D721Med (cell line): Measurements from ENCODE around the gene ARHGAP27.

Experiments used
- DNase-seq: peaks from one replicate; pipeline ENCODE4 v3.0.0; 2011; ENCODE audit warnings: low spot score; ENCODE audit not compliant: insufficient read length
- FAIRE-seq: peaks from 2 replicates; lab custom pipeline; 2011; peaks lifted over from hg19 to GRCh38; lab: Jason Lieb, UNC
- CTCF ChIP-seq: IDR thresholded peaks from 2 replicates; pipeline ENCODE4 v1.5.1; 2012; ENCODE audit warnings: mild to moderate bottlenecking, control low read depth; ENCODE audit not compliant: insufficient read depth; ENCODE audit errors: missing control alignments

Gene ARHGAP27

DNA sequence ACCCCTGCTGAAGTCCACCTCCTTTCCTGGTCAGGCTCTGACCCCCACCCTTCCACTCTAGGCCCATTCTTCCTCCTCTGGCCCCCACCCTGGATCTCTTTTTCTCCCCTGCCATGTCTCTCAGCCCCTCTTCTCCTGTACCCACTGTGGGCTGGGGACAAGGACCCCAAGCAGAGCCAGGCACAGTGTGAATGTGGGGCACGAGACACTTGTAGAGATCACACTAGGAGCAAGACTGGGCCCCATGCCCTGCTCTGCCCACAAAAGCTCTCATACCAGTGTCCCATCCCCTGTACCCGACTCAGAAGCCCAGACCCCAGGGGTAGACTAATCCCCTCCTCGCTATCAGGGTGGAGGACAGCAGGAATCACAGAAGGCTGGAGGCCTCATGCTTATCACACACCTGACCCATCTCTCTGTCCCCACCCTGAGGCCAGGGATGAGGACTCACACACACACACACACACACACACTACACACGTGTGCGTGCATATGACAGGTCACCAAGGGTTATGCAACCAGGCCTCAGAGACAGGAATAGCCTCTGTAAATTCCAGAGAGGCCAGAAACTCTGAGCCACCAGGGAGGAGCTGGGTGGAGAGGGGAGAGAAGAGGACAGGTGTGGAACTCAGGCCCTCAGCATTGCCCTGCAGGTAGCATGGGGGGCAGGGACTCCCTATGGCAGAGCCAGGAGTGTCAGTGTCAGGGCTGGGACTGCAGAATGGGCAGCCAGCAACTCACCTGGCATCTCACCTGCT, 21.1 kb downstream of the ARHGAP27 start:
- FAIRE-seq (no peak), DNase-seq (no peak)
- no peak for TF ChIP-seq CTCF

DNA sequence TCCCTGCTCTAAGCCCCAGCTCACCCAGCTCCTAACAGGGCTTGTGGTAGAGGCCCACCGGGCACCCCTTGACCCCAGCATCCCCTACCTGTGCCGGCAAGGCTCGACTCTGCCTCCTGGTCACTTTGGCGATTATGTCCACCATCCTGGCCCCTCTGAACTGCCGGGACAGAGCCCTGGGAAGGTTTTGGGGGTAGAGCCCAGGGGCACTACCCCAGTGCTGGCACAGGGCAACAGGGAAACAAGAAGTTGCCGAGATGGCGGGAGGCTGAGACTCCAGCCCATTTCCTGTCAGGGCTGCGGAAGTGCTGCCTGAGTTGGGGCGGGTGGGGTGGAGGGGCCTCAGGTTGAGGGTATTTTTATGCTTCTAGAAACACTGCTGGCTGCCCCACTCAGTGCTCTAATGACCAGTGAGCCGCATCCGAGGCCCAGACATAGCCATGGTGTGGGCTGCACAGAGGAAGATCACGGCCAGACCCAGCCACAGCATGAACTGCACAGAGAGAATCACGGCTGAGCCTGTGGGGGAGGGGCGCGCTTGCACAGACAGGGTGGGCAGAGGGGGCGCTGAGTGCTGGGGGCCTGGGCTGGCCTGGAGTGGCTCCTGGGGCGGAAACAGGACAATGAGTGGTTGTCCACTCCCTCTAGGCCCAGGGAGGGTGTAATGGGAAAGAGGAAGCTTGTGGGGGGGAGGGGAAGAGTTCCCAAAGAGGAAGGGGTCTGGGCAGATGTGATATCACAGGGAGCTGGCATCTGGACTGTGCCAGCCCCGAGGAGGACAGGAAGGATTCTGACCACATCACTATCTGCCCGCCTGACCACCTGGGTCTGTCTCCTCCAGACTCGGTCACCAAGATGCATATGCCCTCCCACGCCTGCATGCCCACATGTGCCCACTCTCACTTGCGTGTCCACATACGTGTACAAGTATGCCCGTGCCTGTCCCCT, 22.3 kb downstream of the ARHGAP27 start:
- no peak for TF ChIP-seq CTCF
- DNase-seq (no peak), FAIRE-seq (no peak)

DNA sequence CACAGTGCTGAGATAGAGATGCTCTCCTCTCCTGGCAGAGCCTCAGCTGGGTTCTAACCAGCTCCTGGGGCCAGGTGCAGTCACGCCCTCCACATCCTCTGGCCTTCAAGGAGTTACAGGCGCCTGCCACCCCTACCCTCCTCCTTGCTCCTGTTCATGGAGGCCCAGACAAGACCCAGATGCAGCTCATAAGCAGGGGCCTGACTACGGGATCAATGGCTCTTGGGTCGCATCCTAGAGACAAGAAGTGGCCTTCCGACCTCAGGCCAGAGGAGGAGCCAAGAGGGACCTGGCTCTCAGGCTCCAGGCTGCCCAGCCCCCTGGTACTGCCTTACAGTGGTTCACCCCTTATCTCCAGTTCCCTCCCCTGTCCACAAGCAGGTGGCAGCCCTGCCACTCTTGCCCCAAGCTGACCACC, 23.0 kb downstream of the ARHGAP27 start:
- DNase-seq = no peak
- FAIRE-seq = no peak
- TF ChIP-seq CTCF = no peak

GRCh38 chr17:45408611-45409421, 23.9 kb downstream of the ARHGAP27 start:
- DNase-seq (no peak), FAIRE-seq (no peak)
- TF ChIP-seq CTCF = no peak

DNA sequence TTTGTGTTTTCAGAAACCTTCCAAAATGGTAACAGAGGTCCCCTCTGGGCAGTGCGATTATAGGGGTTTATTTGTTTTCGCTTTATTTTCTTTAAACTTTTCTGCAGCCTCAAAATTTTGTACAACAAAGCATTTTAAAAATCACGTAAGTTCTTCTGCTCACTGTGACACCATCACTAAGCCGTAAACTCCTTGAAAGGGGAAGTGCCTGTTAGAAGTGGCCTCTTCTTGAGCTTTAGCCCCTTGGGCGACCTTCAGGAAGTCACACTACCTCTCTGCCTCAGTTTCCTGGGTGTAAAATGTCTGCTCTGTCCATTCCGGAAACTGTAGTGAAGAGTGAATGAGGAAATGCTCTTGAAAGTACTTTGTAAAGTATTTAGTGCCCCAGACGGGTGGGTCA, 26.6 kb downstream of the ARHGAP27 start:
- no peak for TF ChIP-seq CTCF
- FAIRE-seq (no peak), DNase-seq (no peak)

- FAIRE-seq (no peak), DNase-seq (peak; percentile 92)
- no peak for TF ChIP-seq CTCF
These were observed 27.2 kb downstream of the ARHGAP27 start for GRCh38 chr17:45405250-45406086.
